HEK293 (cell line): ENCODE data around the gene A4GALT.
A peak's percentile ranks its signal among the peaks of the same experiment; 100 is the strongest.
"Not testable (repeated sequence)": the region's sequence is repeated elsewhere in the genome, so short reads cannot be mapped to it uniquely, and the experiment has no call there.

Experiments used
- CTCF ChIA-PET: fragments of 350-600 bp; formaldehyde crosslinking; extraction: SDS; loops from one replicate; lab custom pipeline; 2021; ENCODE audit warnings: antibody characterized with exemption; lab: Yijun Ruan, JAX
- POLR2A ChIA-PET: fragments of 300-600 bp; formaldehyde crosslinking; extraction: SDS; loops from one replicate; lab custom pipeline; 2020; ENCODE audit warnings: antibody characterized with exemption, inconsistent platforms; lab: Yijun Ruan, JAX
- H3K27ac ChIP-seq: fragments of 200-500 bp; sonication (Bioruptor generic); 2 replicates; pipeline ENCODE4 v1.5.1; 2014; ENCODE audit warnings: low read depth, low read length, control low read depth, inconsistent platforms; ENCODE audit errors: extremely low read depth
- H3K36me3 ChIP-seq, 2 experiments: fragments of 200-500 bp in 1 of 2; sonication (Bioruptor generic) in 1 of 2; 1 replicate in 1 of 2; 2 replicates in 1 of 2; pipeline ENCODE4 v1.5.1; 2014 to 2017; ENCODE audit warnings: inconsistent platforms in 2 of 2, low read length in 2 of 2; ENCODE audit not compliant: control insufficient read depth in 2 of 2, insufficient read depth in 1 of 2
- H3K4me1 ChIP-seq: fragments of 200-500 bp; sonication (Bioruptor generic); 2 replicates; pipeline ENCODE4 v1.5.1; 2014; ENCODE audit warnings: mild to moderate bottlenecking, low read length, inconsistent platforms; ENCODE audit not compliant: control insufficient read depth, insufficient read depth
- H3K4me3 ChIP-seq: 2 replicates; pipeline ENCODE4 v1.5.1; 2011; ENCODE audit warnings: low read depth, mild to moderate bottlenecking, control low read depth, low read length, moderate library complexity
- H3K9me3 ChIP-seq: fragments of 200-500 bp; sonication (Bioruptor generic); 2 replicates; pipeline ENCODE4 v1.5.1; 2014; ENCODE audit warnings: low read depth, low read length, inconsistent platforms; ENCODE audit not compliant: control insufficient read depth, insufficient read depth
- EGR2 ChIP-seq: fragments of 450-650 bp; formaldehyde crosslinking; IDR thresholded peaks from 2 replicates; pipeline ENCODE4 v1.5.1; 2016; ENCODE audit warnings: low read depth, missing biosample characterization, missing genetic modification characterization
- SALL2 ChIP-seq: fragments of 450-650 bp; formaldehyde crosslinking; IDR thresholded peaks from 2 replicates; pipeline ENCODE4 v1.5.0; 2017; ENCODE audit warnings: missing biosample characterization, mild to moderate bottlenecking, missing genetic modification characterization, borderline replicate concordance
- ZBTB7A ChIP-seq: fragments of 450-650 bp; formaldehyde crosslinking; IDR thresholded peaks from 2 replicates; pipeline ENCODE4 v1.5.1; 2016; ENCODE audit warnings: low read depth, missing biosample characterization, missing genetic modification characterization
- ZBTB8A ChIP-seq: fragments of 450-650 bp; formaldehyde crosslinking; IDR thresholded peaks from 2 replicates; pipeline ENCODE4 v1.5.1; 2016; ENCODE audit warnings: missing biosample characterization, missing genetic modification characterization
- ZNF366 ChIP-seq: fragments of 450-650 bp; formaldehyde crosslinking; conservative IDR thresholded peaks from 2 replicates; pipeline ENCODE4 v1.5.1; 2016; ENCODE audit warnings: missing biosample characterization, missing genetic modification characterization
- ZNF501 ChIP-seq: fragments of 450-650 bp; formaldehyde crosslinking; IDR thresholded peaks from 2 replicates; pipeline ENCODE4 v1.5.1; 2016; ENCODE audit warnings: missing biosample characterization, missing genetic modification characterization
- ZNF529 ChIP-seq: fragments of 450-650 bp; formaldehyde crosslinking; IDR thresholded peaks from 2 replicates; pipeline ENCODE4 v1.5.1; 2017; ENCODE audit warnings: missing genetic modification characterization, missing biosample characterization; ENCODE audit not compliant: insufficient replicate concordance
- TF ChIP-seq, protein P1 (sequence below): fragments of 450-650 bp; IDR thresholded peaks from 2 replicates; pipeline ENCODE4 v1.5.1; 2018; ENCODE audit warnings: missing biosample characterization, missing genetic modification characterization
- TF ChIP-seq, protein P2 (sequence below): fragments of 450-650 bp; formaldehyde crosslinking; IDR thresholded peaks from 2 replicates; pipeline ENCODE4; 2016; ENCODE audit warnings: missing biosample characterization, missing genetic modification characterization
- TF ChIP-seq, protein P3 (sequence below): fragments of 450-650 bp; formaldehyde crosslinking; IDR thresholded peaks from 2 replicates; pipeline ENCODE4 v1.5.1; 2016; ENCODE audit warnings: missing biosample characterization, missing genetic modification characterization
- TF ChIP-seq, protein P4 (sequence below): IDR thresholded peaks from 2 replicates; pipeline ENCODE4 v1.6.1; 2011; ENCODE audit warnings: mild to moderate bottlenecking, low read depth, low read length, borderline replicate concordance
- TF ChIP-seq, protein P5 (sequence below): fragments of 450-650 bp; formaldehyde crosslinking; IDR thresholded peaks from 2 replicates; pipeline ENCODE4 v1.5.1; 2016; ENCODE audit warnings: missing biosample characterization, missing genetic modification characterization, borderline replicate concordance

A4GALT gene

DNA sequence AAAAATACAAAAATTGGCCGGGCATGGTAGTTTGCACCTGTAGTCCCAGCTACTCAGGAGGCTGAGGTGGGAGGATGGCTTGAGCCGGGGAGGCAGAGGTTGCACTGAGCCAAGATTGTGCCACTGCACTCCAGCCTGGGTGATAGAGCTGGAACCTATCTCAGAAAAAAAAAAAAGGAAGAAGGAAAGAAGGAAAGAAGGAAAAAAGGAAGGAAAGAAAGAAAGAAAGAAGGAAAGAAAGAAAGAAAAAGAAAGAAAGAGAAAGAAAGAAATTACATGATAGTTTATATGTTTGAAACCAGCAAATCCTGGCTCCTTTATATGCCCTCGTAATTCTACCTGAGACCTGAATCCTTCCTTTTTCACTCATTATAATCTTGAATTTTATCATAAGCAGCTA, 54.3 kb downstream of the A4GALT start:
- not testable (repeated sequence) for H3K4me1 ChIP-seq, H3K4me3 ChIP-seq, H3K36me3 ChIP-seq, H3K9me3 ChIP-seq, H3K27ac ChIP-seq
- CTCF ChIA-PET: interaction anchor here (0.6 to 1.1 kb wide), 3 partner anchors 109 to 324 kb away, joined by 3 to 5 read pairs (median 4); no protein-coding TSS in a partner anchor
- POLR2A ChIA-PET: interaction anchor here (0.7 kb wide), 1 partner anchor 1006 kb away, joined by 3 read pairs; no protein-coding TSS in a partner anchor
- peak; percentile 67 for TF ChIP-seq ZNF366 (tag by site-specific recombination)

DNA sequence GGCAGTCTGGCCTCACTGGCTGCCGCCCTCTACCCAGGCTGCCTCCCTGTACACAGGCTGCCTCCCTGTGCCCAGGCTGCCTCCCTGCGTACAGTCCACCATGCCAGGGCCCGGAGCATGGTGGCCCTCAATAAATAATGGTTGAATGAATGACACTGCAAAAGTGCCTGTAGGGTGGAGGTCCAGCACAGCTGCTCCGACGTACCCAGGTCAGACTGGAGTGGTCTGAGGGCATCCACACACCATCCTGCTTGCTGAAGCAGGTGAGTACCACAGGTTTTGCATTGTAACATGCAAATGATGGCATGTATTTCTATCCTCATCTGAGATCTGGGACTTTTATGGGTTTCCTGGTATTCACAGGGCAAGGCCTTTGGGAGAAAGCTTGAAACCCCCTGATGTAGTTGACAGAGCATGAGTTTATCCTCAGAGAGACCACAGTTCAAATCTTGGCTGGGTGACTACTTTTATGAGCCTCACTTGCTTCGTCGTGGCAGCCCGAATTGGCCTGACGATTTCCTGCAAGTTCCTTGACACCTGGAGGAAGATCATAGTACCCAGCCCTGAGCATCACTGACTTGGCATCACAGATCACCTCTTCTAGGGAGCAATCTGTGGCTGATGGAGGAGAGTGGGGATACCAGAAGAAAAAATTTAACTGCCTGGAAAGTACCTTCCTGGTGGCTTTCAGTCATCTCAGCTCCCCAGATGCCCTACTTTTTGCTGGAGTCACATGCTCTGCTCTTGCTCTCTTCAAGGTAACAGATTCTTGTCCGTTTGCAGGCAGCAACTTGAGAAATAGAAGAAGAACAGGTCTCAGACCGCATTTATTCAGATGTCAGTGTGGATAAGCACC, 55.5 kb downstream of the A4GALT start:
- H3K4me1 ChIP-seq: no peaks in the 10 kb centered on the region
- H3K4me3 ChIP-seq: no peak overlapping the region
- TF ChIP-seq, protein P1, sequence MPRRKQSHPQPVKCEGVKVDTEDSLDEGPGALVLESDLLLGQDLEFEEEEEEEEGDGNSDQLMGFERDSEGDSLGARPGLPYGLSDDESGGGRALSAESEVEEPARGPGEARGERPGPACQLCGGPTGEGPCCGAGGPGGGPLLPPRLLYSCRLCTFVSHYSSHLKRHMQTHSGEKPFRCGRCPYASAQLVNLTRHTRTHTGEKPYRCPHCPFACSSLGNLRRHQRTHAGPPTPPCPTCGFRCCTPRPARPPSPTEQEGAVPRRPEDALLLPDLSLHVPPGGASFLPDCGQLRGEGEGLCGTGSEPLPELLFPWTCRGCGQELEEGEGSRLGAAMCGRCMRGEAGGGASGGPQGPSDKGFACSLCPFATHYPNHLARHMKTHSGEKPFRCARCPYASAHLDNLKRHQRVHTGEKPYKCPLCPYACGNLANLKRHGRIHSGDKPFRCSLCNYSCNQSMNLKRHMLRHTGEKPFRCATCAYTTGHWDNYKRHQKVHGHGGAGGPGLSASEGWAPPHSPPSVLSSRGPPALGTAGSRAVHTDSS (tag by site-specific recombination): no peak
- TF ChIP-seq, protein P2, sequence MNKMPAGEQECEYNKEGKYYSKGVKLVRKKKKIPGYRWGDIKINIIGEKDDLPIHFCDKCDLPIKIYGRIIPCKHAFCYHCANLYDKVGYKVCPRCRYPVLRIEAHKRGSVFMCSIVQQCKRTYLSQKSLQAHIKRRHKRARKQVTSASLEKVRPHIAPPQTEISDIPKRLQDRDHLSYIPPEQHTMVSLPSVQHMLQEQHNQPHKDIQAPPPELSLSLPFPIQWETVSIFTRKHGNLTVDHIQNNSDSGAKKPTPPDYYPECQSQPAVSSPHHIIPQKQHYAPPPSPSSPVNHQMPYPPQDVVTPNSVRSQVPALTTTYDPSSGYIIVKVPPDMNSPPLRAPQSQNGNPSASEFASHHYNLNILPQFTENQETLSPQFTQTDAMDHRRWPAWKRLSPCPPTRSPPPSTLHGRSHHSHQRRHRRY (tag by site-specific recombination): no peak
- TF ChIP-seq SALL2 (tag by site-specific recombination) (no peak), ZBTB7A (no peak)
- TF ChIP-seq, protein P3, sequence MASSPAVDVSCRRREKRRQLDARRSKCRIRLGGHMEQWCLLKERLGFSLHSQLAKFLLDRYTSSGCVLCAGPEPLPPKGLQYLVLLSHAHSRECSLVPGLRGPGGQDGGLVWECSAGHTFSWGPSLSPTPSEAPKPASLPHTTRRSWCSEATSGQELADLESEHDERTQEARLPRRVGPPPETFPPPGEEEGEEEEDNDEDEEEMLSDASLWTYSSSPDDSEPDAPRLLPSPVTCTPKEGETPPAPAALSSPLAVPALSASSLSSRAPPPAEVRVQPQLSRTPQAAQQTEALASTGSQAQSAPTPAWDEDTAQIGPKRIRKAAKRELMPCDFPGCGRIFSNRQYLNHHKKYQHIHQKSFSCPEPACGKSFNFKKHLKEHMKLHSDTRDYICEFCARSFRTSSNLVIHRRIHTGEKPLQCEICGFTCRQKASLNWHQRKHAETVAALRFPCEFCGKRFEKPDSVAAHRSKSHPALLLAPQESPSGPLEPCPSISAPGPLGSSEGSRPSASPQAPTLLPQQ (tag by site-specific recombination): no peak
- TF ChIP-seq, protein P4, sequence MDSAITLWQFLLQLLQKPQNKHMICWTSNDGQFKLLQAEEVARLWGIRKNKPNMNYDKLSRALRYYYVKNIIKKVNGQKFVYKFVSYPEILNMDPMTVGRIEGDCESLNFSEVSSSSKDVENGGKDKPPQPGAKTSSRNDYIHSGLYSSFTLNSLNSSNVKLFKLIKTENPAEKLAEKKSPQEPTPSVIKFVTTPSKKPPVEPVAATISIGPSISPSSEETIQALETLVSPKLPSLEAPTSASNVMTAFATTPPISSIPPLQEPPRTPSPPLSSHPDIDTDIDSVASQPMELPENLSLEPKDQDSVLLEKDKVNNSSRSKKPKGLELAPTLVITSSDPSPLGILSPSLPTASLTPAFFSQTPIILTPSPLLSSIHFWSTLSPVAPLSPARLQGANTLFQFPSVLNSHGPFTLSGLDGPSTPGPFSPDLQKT: no peak
- no peak overlapping the region for H3K27ac ChIP-seq
- ChIA-PET CTCF (interaction anchor here (0.8 kb wide), 1 partner anchor 201 kb away, joined by 3 read pairs; no protein-coding TSS in a partner anchor), POLR2A (no interaction called here)
- H3K36me3 ChIP-seq: no peaks in the 10 kb centered on the region
- H3K9me3 ChIP-seq: no peaks in the 10 kb centered on the region

DNA sequence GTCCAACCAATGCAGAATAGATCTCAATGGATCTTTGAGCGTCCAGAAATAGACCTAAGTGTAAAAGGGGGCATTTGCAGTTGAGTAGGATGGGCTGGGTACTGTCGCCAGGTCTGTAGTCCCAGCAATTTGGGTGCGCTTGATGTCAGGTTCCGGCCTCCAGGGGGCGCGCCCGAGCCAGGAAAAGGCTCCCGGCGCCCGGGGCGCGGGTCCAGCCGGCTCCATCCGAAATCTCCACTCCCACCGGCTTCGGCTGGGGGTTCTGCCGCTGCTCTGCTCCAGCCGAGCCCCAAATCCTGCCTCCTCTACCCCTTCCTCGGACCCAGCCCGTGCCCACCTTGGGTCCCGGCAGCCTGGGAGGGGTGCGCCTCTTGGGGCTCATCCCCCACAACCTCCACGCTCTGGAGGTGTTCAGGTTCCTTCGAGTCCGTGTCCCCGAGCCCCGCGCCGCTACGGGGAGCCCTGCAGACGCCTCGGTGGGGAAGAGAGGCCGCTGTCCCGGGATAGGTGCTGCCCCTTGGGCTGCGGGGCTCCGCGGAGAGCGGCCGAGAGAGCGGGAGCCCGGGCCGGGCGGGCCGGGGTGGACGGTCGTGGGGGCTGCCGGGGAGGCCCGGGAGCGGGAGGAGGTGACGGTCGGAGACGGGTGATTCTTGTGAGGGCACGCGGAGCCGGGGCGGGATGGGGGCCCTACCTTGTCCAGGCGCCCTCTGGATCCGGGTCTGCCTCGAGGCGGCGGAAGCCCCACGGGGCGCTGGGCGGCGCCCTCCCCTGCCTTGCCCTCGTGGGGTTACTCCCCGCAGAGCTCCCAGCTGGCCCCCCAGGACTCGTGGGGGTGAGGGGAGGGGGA, 58.5 kb downstream of the A4GALT start:
- CTCF ChIA-PET: interaction anchor here (0.5 to 1.9 kb wide), 4 partner anchors 41 to 205 kb away, joined by 3 to 6 read pairs (median 6); no protein-coding TSS in a partner anchor
- POLR2A ChIA-PET: no interaction called here
- TF ChIP-seq ZNF529 (tag by site-specific recombination): no peak
- TF ChIP-seq, protein P5, sequence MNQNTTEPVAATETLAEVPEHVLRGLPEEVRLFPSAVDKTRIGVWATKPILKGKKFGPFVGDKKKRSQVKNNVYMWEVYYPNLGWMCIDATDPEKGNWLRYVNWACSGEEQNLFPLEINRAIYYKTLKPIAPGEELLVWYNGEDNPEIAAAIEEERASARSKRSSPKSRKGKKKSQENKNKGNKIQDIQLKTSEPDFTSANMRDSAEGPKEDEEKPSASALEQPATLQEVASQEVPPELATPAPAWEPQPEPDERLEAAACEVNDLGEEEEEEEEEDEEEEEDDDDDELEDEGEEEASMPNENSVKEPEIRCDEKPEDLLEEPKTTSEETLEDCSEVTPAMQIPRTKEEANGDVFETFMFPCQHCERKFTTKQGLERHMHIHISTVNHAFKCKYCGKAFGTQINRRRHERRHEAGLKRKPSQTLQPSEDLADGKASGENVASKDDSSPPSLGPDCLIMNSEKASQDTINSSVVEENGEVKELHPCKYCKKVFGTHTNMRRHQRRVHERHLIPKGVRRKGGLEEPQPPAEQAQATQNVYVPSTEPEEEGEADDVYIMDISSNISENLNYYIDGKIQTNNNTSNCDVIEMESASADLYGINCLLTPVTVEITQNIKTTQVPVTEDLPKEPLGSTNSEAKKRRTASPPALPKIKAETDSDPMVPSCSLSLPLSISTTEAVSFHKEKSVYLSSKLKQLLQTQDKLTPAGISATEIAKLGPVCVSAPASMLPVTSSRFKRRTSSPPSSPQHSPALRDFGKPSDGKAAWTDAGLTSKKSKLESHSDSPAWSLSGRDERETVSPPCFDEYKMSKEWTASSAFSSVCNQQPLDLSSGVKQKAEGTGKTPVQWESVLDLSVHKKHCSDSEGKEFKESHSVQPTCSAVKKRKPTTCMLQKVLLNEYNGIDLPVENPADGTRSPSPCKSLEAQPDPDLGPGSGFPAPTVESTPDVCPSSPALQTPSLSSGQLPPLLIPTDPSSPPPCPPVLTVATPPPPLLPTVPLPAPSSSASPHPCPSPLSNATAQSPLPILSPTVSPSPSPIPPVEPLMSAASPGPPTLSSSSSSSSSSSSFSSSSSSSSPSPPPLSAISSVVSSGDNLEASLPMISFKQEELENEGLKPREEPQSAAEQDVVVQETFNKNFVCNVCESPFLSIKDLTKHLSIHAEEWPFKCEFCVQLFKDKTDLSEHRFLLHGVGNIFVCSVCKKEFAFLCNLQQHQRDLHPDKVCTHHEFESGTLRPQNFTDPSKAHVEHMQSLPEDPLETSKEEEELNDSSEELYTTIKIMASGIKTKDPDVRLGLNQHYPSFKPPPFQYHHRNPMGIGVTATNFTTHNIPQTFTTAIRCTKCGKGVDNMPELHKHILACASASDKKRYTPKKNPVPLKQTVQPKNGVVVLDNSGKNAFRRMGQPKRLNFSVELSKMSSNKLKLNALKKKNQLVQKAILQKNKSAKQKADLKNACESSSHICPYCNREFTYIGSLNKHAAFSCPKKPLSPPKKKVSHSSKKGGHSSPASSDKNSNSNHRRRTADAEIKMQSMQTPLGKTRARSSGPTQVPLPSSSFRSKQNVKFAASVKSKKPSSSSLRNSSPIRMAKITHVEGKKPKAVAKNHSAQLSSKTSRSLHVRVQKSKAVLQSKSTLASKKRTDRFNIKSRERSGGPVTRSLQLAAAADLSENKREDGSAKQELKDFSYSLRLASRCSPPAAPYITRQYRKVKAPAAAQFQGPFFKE (tag by site-specific recombination): no peak
- TF ChIP-seq ZBTB8A: 0 out of 2 replicates have a peak, but pooled peaks have one; percentile 26
- TF ChIP-seq ZNF501 (tag by site-specific recombination): no peak
- TF ChIP-seq EGR2 (tag by site-specific recombination): no peak

More for the DNA sequence above, 58.5 kb downstream of the A4GALT start:
- Histone ChIP-seq H3K9me3 (no peaks in the 10 kb centered on the region), H3K4me3 (peak overlapping the region; percentile 41), H3K27ac (peak overlapping the region; percentile 39; the same call in 1 of the 2 replicates), H3K4me1 (no peaks in the 10 kb centered on the region), H3K36me3 (no peaks in the 10 kb centered on the region)
